IgD-negative memory B cell (primary cell): ENCODE data around the gene MRPS11. TPM values are rescaled to one million over a fixed set of nuclear protein-coding genes. Genes with fewer than 3 reads are reported as not detected.
"Not testable (repeated sequence)": the region's sequence is repeated elsewhere in the genome, so short reads cannot be mapped to it uniquely, and the experiment has no call there.

Experiments
- H3K27ac Mint-ChIP-seq, 3 donors: one replicate each; pipeline ENCODE4 v1.8.0; 2020 to 2022; ENCODE audit warnings: mild to moderate bottlenecking in 3 of 3, mixed read lengths in 3 of 3, moderate library complexity in 1 of 3
- H3K27me3 Mint-ChIP-seq: one replicate; pipeline ENCODE4 v1.8.0; 2021; ENCODE audit warnings: mixed read lengths
- H3K36me3 Mint-ChIP-seq: one replicate; pipeline ENCODE4 v1.8.0; 2020; ENCODE audit warnings: mild to moderate bottlenecking, mixed read lengths
- H3K4me1 Mint-ChIP-seq, 3 donors: one replicate each; pipeline ENCODE4 v1.8.0; 2020 to 2022; ENCODE audit warnings: mixed read lengths in 3 of 3, mild to moderate bottlenecking in 1 of 3
- H3K4me3 Mint-ChIP-seq, 4 donors: one replicate each; pipeline ENCODE4 v1.8.0; 2020 to 2022; ENCODE audit warnings: mild to moderate bottlenecking in 4 of 4, mixed read lengths in 4 of 4, moderate library complexity in 3 of 4
- H3K9me3 Mint-ChIP-seq, 3 donors: one replicate each; pipeline ENCODE4 v1.8.0; 2020 to 2021; ENCODE audit warnings: mixed read lengths in 3 of 3, mild to moderate bottlenecking in 1 of 3
- polyA plus RNA-seq: library from polyadenylated mRNA; unstranded; fragments of 300-500 nt; fragmentation: Illumina TruSeq; gene quantifications from one replicate; pipeline ENCODE4 v1.2.3, GENCODE V29; 2021

The MRPS11 gene
- polyA plus RNA-seq, 1 donor from 2014 or later: 60.1 TPM

- no peaks in the 10 kb centered on the region for H3K36me3 Mint-ChIP-seq
- no peak overlapping the region for H3K27ac Mint-ChIP-seq
- peaks cover 0 to 3% (median 3%) of the 10 kb centered on the region in 3 donors for H3K4me1 Mint-ChIP-seq
- H3K9me3 Mint-ChIP-seq: peaks cover 4 to 25% (median 5%) of the 10 kb centered on the region in 3 donors
- H3K4me3 Mint-ChIP-seq: no peak overlapping the region
- H3K27me3 Mint-ChIP-seq: peaks cover 13% of the 10 kb centered on the region
Measured at GRCh38 chr15:88447741-88448140, 19.8 kb upstream of the MRPS11 start.

GRCh38 chr15:88448991-88449461 lies 18.5 kb upstream of the MRPS11 start:
- H3K27me3 Mint-ChIP-seq: peaks cover 10% of the 10 kb centered on the region
- no peak overlapping the region for H3K27ac Mint-ChIP-seq
- peaks cover 3 to 12% (median 4%) of the 10 kb centered on the region in 3 donors for H3K9me3 Mint-ChIP-seq
- peaks cover 0 to 3% (median 3%) of the 10 kb centered on the region in 3 donors for H3K4me1 Mint-ChIP-seq
- H3K4me3 Mint-ChIP-seq: no peak overlapping the region
- no peaks in the 10 kb centered on the region for H3K36me3 Mint-ChIP-seq

- Mint-ChIP-seq H3K27ac (no peak overlapping the region), H3K4me3 (no peak overlapping the region), H3K36me3 (no peaks in the 10 kb centered on the region), H3K27me3 (peaks cover 10% of the 10 kb centered on the region), H3K9me3 (peaks cover 3 to 7% (median 4%) of the 10 kb centered on the region in 3 donors), H3K4me1 (peaks cover 0 to 3% (median 3%) of the 10 kb centered on the region in 3 donors)
Measured at GRCh38 chr15:88449581-88449980, 17.9 kb upstream of the MRPS11 start.

GRCh38 chr15:88450125-88450798 lies 17.2 kb upstream of the MRPS11 start:
- Mint-ChIP-seq H3K27me3 (peaks cover 10% of the 10 kb centered on the region), H3K27ac (no peak overlapping the region), H3K36me3 (no peaks in the 10 kb centered on the region), H3K9me3 (peaks cover 0 to 4% (median 3%) of the 10 kb centered on the region in 3 donors), H3K4me1 (peaks cover 0 to 3% (median 3%) of the 10 kb centered on the region in 3 donors), H3K4me3 (no peak overlapping the region)

GRCh38 chr15:88453651-88454050 lies 13.9 kb upstream of the MRPS11 start:
- Mint-ChIP-seq H3K27ac (no peak overlapping the region), H3K4me3 (no peak overlapping the region), H3K4me1 (peaks cover 0 to 3% (median 3%) of the 10 kb centered on the region in 3 donors), H3K27me3 (peaks cover 6% of the 10 kb centered on the region), H3K9me3 (no peaks in the 10 kb centered on the region), H3K36me3 (peaks cover 2% of the 10 kb centered on the region)

- H3K9me3 Mint-ChIP-seq: no peaks in the 10 kb centered on the region
- H3K36me3 Mint-ChIP-seq: peaks cover 2% of the 10 kb centered on the region
- H3K27ac Mint-ChIP-seq: no peak overlapping the region
- H3K4me3 Mint-ChIP-seq: no peak overlapping the region
- H3K27me3 Mint-ChIP-seq: peaks cover 6% of the 10 kb centered on the region
- peaks cover 0 to 3% (median 3%) of the 10 kb centered on the region in 3 donors for H3K4me1 Mint-ChIP-seq
Measured at GRCh38 chr15:88454236-88454635, 13.3 kb upstream of the MRPS11 start.

- peaks cover 2% of the 10 kb centered on the region for H3K27me3 Mint-ChIP-seq
- no peak overlapping the region for H3K27ac Mint-ChIP-seq
- no peaks in the 10 kb centered on the region for H3K9me3 Mint-ChIP-seq
Measured at GRCh38 chr15:88454867-88455810, 12.4 kb upstream of the MRPS11 start.

GRCh38 chr15:88456733-88457132 lies 10.8 kb upstream of the MRPS11 start:
- H3K9me3 Mint-ChIP-seq: no peaks in the 10 kb centered on the region
- peaks cover 0 to 3% (median 1%) of the 10 kb centered on the region in 3 donors for H3K4me1 Mint-ChIP-seq

More at GRCh38 chr15:88454867-88455810, 12.4 kb upstream of the MRPS11 start:
- Mint-ChIP-seq H3K4me1 (peaks cover 0 to 3% (median under 1%) of the 10 kb centered on the region in 3 donors), H3K4me3 (no peak overlapping the region), H3K36me3 (peaks cover 2% of the 10 kb centered on the region)

GRCh38 chr15:88463870-88464532 lies 3.5 kb upstream of the MRPS11 start:
- H3K4me1 Mint-ChIP-seq: peaks cover 21 to 26% (median 23%) of the 10 kb centered on the region in 3 donors
- peak overlapping the region in 2 of 3 donors; percentile 1 to 62 for H3K27ac Mint-ChIP-seq
- H3K9me3 Mint-ChIP-seq: no peaks in the 10 kb centered on the region
- H3K36me3 Mint-ChIP-seq: peaks cover 2% of the 10 kb centered on the region
- H3K27me3 Mint-ChIP-seq: no peaks in the 10 kb centered on the region
- H3K4me3 Mint-ChIP-seq: peak overlapping the region in 2 of 4 donors; percentile 80 to 82

More at GRCh38 chr15:88456733-88457132, 10.8 kb upstream of the MRPS11 start:
- no peak overlapping the region for H3K4me3 Mint-ChIP-seq
- no peak overlapping the region for H3K27ac Mint-ChIP-seq
- H3K27me3 Mint-ChIP-seq: no peaks in the 10 kb centered on the region
- peaks cover 2% of the 10 kb centered on the region for H3K36me3 Mint-ChIP-seq

GRCh38 chr15:88465633-88466224 lies 1.8 kb upstream of the MRPS11 start:
- peaks cover 2% of the 10 kb centered on the region for H3K36me3 Mint-ChIP-seq
- no peaks in the 10 kb centered on the region for H3K9me3 Mint-ChIP-seq
- H3K4me3 Mint-ChIP-seq: peak overlapping the region in 3 of 4 donors; percentile 27 to 63 (median 34)
- H3K27ac Mint-ChIP-seq: no peak overlapping the region
- no peaks in the 10 kb centered on the region for H3K27me3 Mint-ChIP-seq
- peaks cover 21 to 26% (median 23%) of the 10 kb centered on the region in 3 donors for H3K4me1 Mint-ChIP-seq

GRCh38 chr15:88467935-88468528 lies 524 bp downstream of the MRPS11 start:
- H3K4me1 Mint-ChIP-seq: peaks cover 21 to 25% (median 23%) of the 10 kb centered on the region in 3 donors
- peak overlapping the region; percentile 98 to 99 (median 99) for H3K27ac Mint-ChIP-seq
- peaks cover 2% of the 10 kb centered on the region for H3K36me3 Mint-ChIP-seq
- peak overlapping the region in 3 of 4 donors; percentile 93 to 99 (median 99) for H3K4me3 Mint-ChIP-seq
- no peaks in the 10 kb centered on the region for H3K27me3 Mint-ChIP-seq
- H3K9me3 Mint-ChIP-seq: no peaks in the 10 kb centered on the region

- H3K9me3 Mint-ChIP-seq, H3K36me3 Mint-ChIP-seq, H3K27me3 Mint-ChIP-seq: not testable (repeated sequence)
- Mint-ChIP-seq H3K4me3 (peak overlapping the region in 2 of 4 donors; percentile 93 to 99), H3K27ac (peak overlapping the region in 1 of 3 donors; percentile 98), H3K4me1 (peaks cover 21 to 23% (median 22%) of the 10 kb centered on the region in 3 donors)
Measured at GRCh38 chr15:88468721-88469120, 1.2 kb downstream of the MRPS11 start.

- Mint-ChIP-seq H3K4me3 (no peak overlapping the region), H3K27me3 (no peaks in the 10 kb centered on the region), H3K27ac (no peak overlapping the region), H3K9me3 (no peaks in the 10 kb centered on the region), H3K4me1 (peaks cover 21 to 23% (median 21%) of the 10 kb centered on the region in 3 donors), H3K36me3 (peaks cover 2% of the 10 kb centered on the region)
Measured at GRCh38 chr15:88469321-88469720, 1.8 kb downstream of the MRPS11 start.
